ENCODE results near the gene MMD. TPM values are rescaled to one million over a fixed set of nuclear protein-coding genes. Genes with fewer than 3 reads are reported as not detected.

The MMD gene
- total RNA-seq, 4 donors from 2014 or later: 18.0 to 37.9 (median 29.1) TPM

DNA sequence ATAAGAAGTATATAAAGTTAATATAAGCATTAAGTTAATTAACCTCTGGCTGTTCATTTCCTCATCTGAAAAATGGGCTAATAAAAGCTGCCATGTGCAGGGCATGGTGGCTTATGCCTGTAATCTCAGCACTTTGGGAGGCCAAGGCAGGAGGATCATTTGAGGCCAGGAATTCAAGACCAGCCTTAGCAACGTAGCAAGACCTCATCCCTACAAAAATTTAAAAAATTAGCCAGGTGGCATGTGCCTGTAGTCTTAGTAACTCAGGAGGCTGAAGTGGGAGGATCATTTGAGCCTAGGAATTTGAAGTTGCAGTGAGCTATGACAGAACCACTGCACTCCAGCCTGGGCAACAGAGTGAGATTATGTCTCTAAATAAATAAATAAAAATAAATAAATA lies 40.6 kb upstream of the MMD start:
- TF ChIP-seq EP300 (IDR thresholded peaks at IDR 0.05) (no peak), POLR2AphosphoS5 (IDR thresholded peaks at IDR 0.05) (no peak), POLR2A (IDR thresholded peaks at IDR 0.05) (no peak)
- TF ChIP-seq, protein P1, sequence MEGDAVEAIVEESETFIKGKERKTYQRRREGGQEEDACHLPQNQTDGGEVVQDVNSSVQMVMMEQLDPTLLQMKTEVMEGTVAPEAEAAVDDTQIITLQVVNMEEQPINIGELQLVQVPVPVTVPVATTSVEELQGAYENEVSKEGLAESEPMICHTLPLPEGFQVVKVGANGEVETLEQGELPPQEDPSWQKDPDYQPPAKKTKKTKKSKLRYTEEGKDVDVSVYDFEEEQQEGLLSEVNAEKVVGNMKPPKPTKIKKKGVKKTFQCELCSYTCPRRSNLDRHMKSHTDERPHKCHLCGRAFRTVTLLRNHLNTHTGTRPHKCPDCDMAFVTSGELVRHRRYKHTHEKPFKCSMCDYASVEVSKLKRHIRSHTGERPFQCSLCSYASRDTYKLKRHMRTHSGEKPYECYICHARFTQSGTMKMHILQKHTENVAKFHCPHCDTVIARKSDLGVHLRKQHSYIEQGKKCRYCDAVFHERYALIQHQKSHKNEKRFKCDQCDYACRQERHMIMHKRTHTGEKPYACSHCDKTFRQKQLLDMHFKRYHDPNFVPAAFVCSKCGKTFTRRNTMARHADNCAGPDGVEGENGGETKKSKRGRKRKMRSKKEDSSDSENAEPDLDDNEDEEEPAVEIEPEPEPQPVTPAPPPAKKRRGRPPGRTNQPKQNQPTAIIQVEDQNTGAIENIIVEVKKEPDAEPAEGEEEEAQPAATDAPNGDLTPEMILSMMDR (IDR thresholded peaks at IDR 0.05): no peak
- Histone ChIP-seq H3K9me3 (no peaks in the 10 kb centered on the region), H3K27ac (no peak overlapping the region), H3K4me3 (no peak overlapping the region), H3K36me3 (no peaks in the 10 kb centered on the region), H3K4me1 (peaks cover 0 to 9% (median 0%) of the 10 kb centered on the region in 3 donors), H3K27me3 (no peaks in the 10 kb centered on the region)
- WGBS, 2 donors (ENCODE audit: low coverage in 1 of 2): 50 to 90% methylated on average over 1 of the region's 1 CpG
- no peak for ATAC-seq

DNA sequence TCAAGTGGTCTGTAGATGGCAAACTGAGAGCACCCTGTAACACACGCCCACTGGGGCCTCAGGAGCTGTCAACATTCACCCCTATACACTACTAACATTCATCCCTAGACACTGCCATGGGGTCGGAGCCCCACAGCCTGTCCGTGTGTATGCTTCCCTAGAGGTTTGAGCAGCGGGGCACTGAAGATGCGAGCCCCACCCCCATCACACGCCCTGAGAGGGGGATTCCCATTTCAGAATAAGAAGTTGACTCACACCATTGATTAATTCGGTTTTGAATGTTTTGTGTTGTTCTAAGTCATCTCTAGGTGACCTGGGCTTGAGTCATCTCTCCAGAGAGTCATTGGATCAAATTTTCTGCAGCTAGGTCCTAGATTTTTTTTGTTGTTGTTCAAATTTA lies 37.3 kb upstream of the MMD start:
- Histone ChIP-seq H3K4me1 (peaks cover 0 to 14% (median 0%) of the 10 kb centered on the region in 3 donors), H3K27me3 (no peaks in the 10 kb centered on the region), H3K27ac (no peak overlapping the region), H3K36me3 (no peaks in the 10 kb centered on the region), H3K9me3 (no peaks in the 10 kb centered on the region), H3K4me3 (no peak overlapping the region)
- TF ChIP-seq POLR2A (IDR thresholded peaks at IDR 0.05): no peak
- no peak for TF ChIP-seq POLR2AphosphoS5 (IDR thresholded peaks at IDR 0.05)
- no peak for TF ChIP-seq EP300 (IDR thresholded peaks at IDR 0.05)
- TF ChIP-seq, protein P1 (IDR thresholded peaks at IDR 0.05): no peak
- 71% methylated on average over 5 of the region's 7 CpGs; no CpG with 5 or more reads in 1 of the 2 donors for WGBS, 2 donors (ENCODE audit: low coverage in 1 of 2)
- no peak for ATAC-seq

DNA sequence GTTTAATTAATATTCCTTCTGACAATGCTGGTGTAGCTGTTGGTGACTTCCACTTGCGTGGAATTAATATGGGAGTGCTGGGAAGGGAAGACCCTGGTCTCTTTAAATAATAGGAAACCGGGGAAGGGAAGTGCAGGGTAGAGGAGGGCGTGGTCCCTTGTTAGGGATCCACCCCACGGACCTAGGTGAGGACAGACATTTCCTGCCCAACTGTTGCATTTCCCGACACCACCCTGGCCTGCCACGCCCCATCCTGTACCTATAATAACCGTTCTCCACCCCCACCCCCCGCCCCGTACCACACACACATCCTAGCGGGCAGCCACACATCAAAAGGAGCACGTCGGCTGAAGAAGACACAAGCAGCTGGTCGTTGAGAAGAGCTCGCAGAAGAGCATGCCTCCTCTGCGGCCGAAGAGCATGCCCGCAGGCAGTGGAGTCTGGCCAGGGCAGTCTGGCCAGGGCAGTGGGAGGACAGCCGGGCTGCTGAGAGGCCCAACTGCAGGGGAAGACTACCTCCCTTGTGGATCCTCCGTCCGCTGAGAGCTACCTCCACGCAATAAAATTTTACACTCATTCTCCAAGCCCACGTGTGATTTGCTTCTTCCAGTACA lies 36.8 kb upstream of the MMD start:
- 91 to 95% methylated on average over 4 to 10 of the region's 22 CpGs for WGBS, 2 donors (ENCODE audit: low coverage in 1 of 2)
- Histone ChIP-seq H3K36me3 (no peaks in the 10 kb centered on the region), H3K4me1 (peaks cover 0 to 19% (median 0%) of the 10 kb centered on the region in 3 donors), H3K27me3 (no peaks in the 10 kb centered on the region), H3K27ac (no peak overlapping the region), H3K4me3 (no peak overlapping the region), H3K9me3 (no peaks in the 10 kb centered on the region)
- no peak for ATAC-seq
- TF ChIP-seq POLR2A (IDR thresholded peaks at IDR 0.05) (no peak), POLR2AphosphoS5 (IDR thresholded peaks at IDR 0.05) (no peak), EP300 (IDR thresholded peaks at IDR 0.05) (no peak)
- TF ChIP-seq, protein P1 (IDR thresholded peaks at IDR 0.05): no peak

GRCh38 chr17:55456307-55457240 lies 34.9 kb upstream of the MMD start:
- Histone ChIP-seq H3K36me3 (no peaks in the 10 kb centered on the region), H3K4me3 (no peak overlapping the region), H3K27me3 (no peaks in the 10 kb centered on the region), H3K9me3 (no peaks in the 10 kb centered on the region), H3K27ac (no peak overlapping the region), H3K4me1 (peaks cover 0 to 37% (median 10%) of the 10 kb centered on the region in 3 donors)
- no peak for ATAC-seq
- WGBS, 2 donors (ENCODE audit: low coverage in 1 of 2): 82 to 100% methylated on average over 1 to 6 of the region's 6 CpGs
- TF ChIP-seq POLR2AphosphoS5 (IDR thresholded peaks at IDR 0.05) (no peak), POLR2A (IDR thresholded peaks at IDR 0.05) (no peak), EP300 (IDR thresholded peaks at IDR 0.05) (no peak)
- TF ChIP-seq, protein P1 (IDR thresholded peaks at IDR 0.05): no peak
